HepG2 (cell line): ENCODE measurements around the gene ADH4. TPM values are rescaled to one million over a fixed set of nuclear protein-coding genes. Genes with fewer than 3 reads are reported as not detected.

Experiments
- CHD2 ChIP-seq: IDR thresholded peaks from 2 replicates; pipeline ENCODE4 v1.6.1; 2011; ENCODE audit warnings: low read depth, low read length, improper control_type of control experiment
- ERF ChIP-seq: IDR thresholded peaks from 2 replicates; pipeline ENCODE4 v1.6.1; 2018; ENCODE audit warnings: missing biosample characterization, missing genetic modification reagents
- FOSL1 ChIP-seq: sonication (generic); formaldehyde crosslinking; IDR thresholded peaks from 2 replicates; pipeline ENCODE4 v1.9.0; 2021; ENCODE audit warnings: missing genetic modification reagents, borderline replicate concordance
- HMG20B ChIP-seq: conservative IDR thresholded peaks from 2 replicates; pipeline ENCODE4 v1.6.1; 2016; ENCODE audit warnings: missing genetic modification reagents, missing compliant biosample characterization
- NCOR1 ChIP-seq: fragments of 200-600 bp; sonication (generic); IDR thresholded peaks from 2 replicates; pipeline ENCODE4 v1.7.0; 2017; ENCODE audit warnings: antibody characterized with exemption, low read length, borderline replicate concordance
- NFRKB ChIP-seq: fragments of 450-650 bp; IDR thresholded peaks from 2 replicates; pipeline ENCODE4 v1.6.1; 2017
- PAWR ChIP-seq: sonication (generic); formaldehyde crosslinking; IDR thresholded peaks from 2 replicates; pipeline ENCODE4 v1.4.0; 2020; ENCODE audit warnings: missing genetic modification reagents, mild to moderate bottlenecking, borderline replicate concordance
- YEATS2 ChIP-seq: sonication (generic); formaldehyde crosslinking; IDR thresholded peaks from 2 replicates; pipeline ENCODE4 v1.4.0; 2020; ENCODE audit warnings: missing genetic modification reagents, borderline replicate concordance
- ZBTB49 ChIP-seq: sonication (generic); formaldehyde crosslinking; IDR thresholded peaks from 2 replicates; pipeline ENCODE4 v1.4.0; 2020; ENCODE audit warnings: missing genetic modification reagents, borderline replicate concordance
- ZNF235 ChIP-seq: sonication (generic); formaldehyde crosslinking; IDR thresholded peaks from 2 replicates; pipeline ENCODE4 v1.8.1; 2023; ENCODE audit warnings: mild to moderate bottlenecking, missing genetic modification reagents, borderline replicate concordance
- ZNF367 ChIP-seq: sonication (generic); formaldehyde crosslinking; IDR thresholded peaks from 2 replicates; pipeline ENCODE4 v1.4.0; 2020; ENCODE audit warnings: missing genetic modification reagents, borderline replicate concordance
- ZNF609 ChIP-seq: sonication (generic); formaldehyde crosslinking; IDR thresholded peaks from 2 replicates; pipeline ENCODE4 v1.4.0; 2020; ENCODE audit warnings: mild to moderate bottlenecking, missing genetic modification reagents, borderline replicate concordance
- ZNF772 ChIP-seq: sonication (generic); formaldehyde crosslinking; IDR thresholded peaks from 2 replicates; pipeline ENCODE4 v1.5.0; 2020; ENCODE audit warnings: mild to moderate bottlenecking, missing genetic modification reagents
- polyA plus RNA-seq, 8 experiments: library from polyadenylated mRNA; depleted of rRNA in 3 of 8; stranded (reverse) in 7 of 8; unstranded in 1 of 8; fragments of >200 nt; fragmentation: Illumina TruSeq in 4 of 8; extraction: Trizol in 4 of 8; gene quantifications; 2 replicates each; pipeline versions ENCODE4 v1.2.1 to v1.2.3, GENCODE V29; 2011 to 2016; ENCODE audit warnings: low read depth in 4 of 8, missing spikeins in 1 of 8, mixed read lengths in 1 of 8; ENCODE audit not compliant: insufficient read depth in 1 of 8
- total RNA-seq, 5 experiments: library from RNA; depleted of rRNA; stranded (reverse); fragments of >200 nt; fragmentation: Illumina TruSeq; extraction: Trizol; gene quantifications; 2 replicates each; pipeline ENCODE4 v1.2.3, GENCODE V29; 2016; ENCODE audit warnings: low read depth in 1 of 5
- TF ChIP-seq, protein P1 (sequence below): sonication (generic); formaldehyde crosslinking; IDR thresholded peaks from 2 replicates; pipeline ENCODE4 v1.5.0; 2020; ENCODE audit warnings: missing genetic modification reagents
- TF ChIP-seq, protein P2 (sequence below): IDR thresholded peaks from 2 replicates; pipeline ENCODE4 v1.6.1; 2012; ENCODE audit warnings: low read depth, low read length, improper control_type of control experiment
- TF ChIP-seq, protein P3 (sequence below): sonication (generic); formaldehyde crosslinking; IDR thresholded peaks from 2 replicates; pipeline ENCODE4 v1.8.0; 2022; ENCODE audit warnings: mild to moderate bottlenecking, missing genetic modification reagents; ENCODE audit not compliant: insufficient replicate concordance

ADH4 gene
- total and polyA plus RNA-seq, 2 of the 13 experiments (the other 11 are each of a cell fraction or from before 2014, with no cell fraction given), result 24.3 to 31.1 TPM

DNA sequence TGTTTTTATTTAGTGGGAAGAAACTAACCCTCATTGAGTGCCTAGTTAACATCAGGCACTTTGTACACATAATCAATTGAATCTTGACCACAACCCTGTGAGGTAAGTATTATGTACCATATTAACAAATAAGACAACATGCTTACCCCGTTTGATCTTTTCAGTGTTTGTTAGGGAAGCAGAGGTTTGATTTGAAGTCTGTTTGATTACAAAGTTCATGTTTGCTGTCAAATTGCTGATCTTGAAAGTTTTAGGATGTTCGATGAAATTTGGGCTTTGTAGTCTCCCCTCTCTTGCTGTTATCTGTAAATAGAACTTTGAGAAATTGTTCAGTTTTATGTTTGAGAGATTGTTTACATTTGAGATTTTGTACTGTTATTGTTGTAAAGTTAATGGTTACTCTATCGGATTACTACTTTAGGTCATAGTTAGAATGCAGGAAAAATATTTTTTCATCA lies 13.4 kb upstream of the ADH4 start (continued):
- peak; percentile 100 for TF ChIP-seq NCOR1
- no peak for TF ChIP-seq ZNF367 (CRISPR knock-in tag)
- TF ChIP-seq, protein P1, sequence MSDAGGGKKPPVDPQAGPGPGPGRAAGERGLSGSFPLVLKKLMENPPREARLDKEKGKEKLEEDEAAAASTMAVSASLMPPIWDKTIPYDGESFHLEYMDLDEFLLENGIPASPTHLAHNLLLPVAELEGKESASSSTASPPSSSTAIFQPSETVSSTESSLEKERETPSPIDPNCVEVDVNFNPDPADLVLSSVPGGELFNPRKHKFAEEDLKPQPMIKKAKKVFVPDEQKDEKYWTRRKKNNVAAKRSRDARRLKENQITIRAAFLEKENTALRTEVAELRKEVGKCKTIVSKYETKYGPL (CRISPR knock-in tag), result peak; percentile 87
- 0 out of 2 replicates have a peak, but pooled peaks have one; percentile 20 for TF ChIP-seq YEATS2
- TF ChIP-seq, protein P2, sequence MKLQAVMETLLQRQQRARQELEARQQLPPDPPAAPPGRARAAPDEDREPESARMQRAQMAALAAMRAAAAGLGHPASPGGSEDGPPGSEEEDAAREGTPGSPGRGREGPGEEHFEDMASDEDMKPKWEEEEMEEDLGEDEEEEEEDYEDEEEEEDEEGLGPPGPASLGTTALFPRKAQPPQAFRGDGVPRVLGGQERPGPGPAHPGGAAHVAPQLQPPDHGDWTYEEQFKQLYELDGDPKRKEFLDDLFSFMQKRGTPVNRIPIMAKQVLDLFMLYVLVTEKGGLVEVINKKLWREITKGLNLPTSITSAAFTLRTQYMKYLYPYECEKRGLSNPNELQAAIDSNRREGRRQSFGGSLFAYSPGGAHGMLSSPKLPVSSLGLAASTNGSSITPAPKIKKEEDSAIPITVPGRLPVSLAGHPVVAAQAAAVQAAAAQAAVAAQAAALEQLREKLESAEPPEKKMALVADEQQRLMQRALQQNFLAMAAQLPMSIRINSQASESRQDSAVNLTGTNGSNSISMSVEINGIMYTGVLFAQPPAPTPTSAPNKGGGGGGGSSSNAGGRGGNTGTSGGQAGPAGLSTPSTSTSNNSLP, result peak; percentile 100
- peak; percentile 19; the same call in 1 of the 2 replicates for TF ChIP-seq CHD2
- no peak for TF ChIP-seq NFRKB
- peak; percentile 99 for TF ChIP-seq HMG20B (CRISPR knock-in tag)
- TF ChIP-seq ZNF772, result peak; percentile 70
- TF ChIP-seq ZNF609 (CRISPR knock-in tag), result peak; percentile 99
- TF ChIP-seq ZBTB49 (CRISPR knock-in tag), result no peak
- peak; percentile 29; the same call in 1 of the 2 replicates for TF ChIP-seq FOSL1 (CRISPR knock-in tag)
- TF ChIP-seq, protein P3, sequence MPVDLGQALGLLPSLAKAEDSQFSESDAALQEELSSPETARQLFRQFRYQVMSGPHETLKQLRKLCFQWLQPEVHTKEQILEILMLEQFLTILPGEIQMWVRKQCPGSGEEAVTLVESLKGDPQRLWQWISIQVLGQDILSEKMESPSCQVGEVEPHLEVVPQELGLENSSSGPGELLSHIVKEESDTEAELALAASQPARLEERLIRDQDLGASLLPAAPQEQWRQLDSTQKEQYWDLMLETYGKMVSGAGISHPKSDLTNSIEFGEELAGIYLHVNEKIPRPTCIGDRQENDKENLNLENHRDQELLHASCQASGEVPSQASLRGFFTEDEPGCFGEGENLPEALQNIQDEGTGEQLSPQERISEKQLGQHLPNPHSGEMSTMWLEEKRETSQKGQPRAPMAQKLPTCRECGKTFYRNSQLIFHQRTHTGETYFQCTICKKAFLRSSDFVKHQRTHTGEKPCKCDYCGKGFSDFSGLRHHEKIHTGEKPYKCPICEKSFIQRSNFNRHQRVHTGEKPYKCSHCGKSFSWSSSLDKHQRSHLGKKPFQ (CRISPR knock-in tag), result no peak
- no peak for TF ChIP-seq PAWR (CRISPR knock-in tag)
- TF ChIP-seq ZNF235 (CRISPR knock-in tag), result no peak
- peak; percentile 90 for TF ChIP-seq ERF
